ENCODE results near the gene TRIM41.
"Not testable (repeated sequence)": the region's sequence is repeated elsewhere in the genome, so short reads cannot be mapped to it uniquely, and the experiment has no call there.

The TRIM41 gene

DNA sequence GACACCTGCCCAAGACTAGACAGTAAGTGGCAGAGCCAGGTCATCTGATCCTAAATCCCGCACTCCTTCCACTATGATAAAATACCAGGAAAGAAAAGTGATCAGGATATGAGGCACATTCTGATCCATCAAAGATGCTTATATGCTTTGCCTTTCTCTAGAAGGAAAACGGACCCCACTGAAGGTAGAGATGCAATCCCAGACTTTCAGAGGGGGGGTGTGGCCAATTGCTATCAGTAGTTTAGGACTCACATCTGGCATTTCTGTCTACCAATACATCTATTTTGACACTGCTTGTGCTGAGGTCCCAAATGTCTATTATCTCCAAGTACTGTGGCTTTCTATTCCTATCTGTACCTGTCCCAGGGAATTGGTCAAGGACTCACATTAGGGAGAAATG lies 36.2 kb downstream of the TRIM41 start:
- DNase-seq, result no peak

DNA sequence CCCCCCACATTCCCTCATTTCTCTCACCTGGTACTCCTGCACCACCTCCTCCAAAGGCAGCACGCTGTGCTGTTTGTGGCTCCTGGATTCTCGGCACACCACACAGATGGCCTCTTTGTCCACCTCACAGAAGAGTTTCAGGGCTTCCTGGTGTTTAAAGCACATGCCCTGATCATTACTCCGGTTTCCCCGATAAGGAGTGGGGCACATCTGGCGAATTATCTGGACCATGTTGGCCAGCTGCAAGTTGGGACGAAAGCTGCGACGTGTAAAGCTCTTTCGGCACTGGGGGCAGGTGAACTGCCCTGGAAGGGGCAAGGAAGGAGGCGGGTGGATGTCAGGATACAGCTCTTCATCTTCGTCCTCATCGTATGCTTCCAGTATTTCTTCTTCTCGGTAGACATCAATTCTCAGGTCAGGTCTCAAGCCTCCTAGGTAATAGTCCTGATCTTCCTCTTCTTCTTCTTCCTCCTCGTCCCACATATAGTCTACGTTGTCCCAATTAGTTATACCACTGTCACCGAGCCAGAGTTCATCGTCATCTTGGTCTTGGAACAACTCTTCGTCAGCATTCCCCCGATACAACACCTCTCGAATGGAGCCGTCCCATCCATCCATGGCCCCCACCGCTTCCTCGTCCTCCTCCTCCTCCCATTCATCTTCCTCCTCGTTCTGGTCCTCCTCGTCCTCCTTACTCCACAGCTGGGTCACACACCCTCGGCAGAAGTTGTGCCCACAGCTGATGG lies 37.1 kb downstream of the TRIM41 start:
- DNase-seq, result no peak

GRCh38 chr5:181260720-181261319 lies 37.7 kb downstream of the TRIM41 start, which contains the start of gene TRIM52:
Gene TRIM52 (minus strand): TSS chr5:181261143. CDS start chr5:181260813, 330 bp downstream.
- DNase-seq, result peak; percentile 95

DNA sequence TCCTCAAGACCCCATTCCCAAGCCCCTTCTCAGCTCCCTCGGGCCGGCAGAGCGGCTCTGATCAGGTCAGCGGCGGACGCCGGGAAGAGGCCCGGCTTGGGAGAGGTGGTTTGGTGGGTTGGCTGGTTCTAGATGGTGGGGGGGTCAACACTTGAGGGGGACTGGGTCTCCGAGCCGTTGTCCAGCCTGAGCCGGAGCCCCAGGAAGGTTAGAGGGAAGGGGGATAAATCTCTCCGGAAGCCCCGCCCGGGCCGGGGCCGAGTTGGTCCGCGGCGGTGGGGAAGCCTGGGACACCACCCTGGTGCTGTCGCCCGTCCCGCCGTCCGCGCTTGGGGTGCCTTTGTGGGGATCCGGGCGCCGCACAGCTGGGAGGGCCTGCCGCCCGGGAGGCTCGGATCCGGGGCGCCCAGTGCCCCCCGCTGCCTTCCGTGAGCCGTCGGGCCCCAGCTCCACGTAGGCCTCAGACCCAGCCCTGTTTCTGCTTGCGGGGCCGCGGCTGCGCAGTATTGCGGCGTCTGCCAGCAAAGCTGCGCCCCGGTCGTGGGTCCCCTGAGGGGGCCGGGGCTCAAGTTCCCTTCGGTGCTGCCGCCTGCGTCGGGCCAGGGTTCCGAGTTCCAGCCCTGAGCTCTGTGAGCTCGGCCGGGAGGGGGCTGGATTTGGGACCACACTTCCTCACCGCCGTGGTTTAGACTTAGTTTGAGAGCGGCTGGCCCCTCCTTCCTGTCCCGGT lies 38.4 kb downstream of the TRIM41 start:
- DNase-seq, result peak; percentile 79

GRCh38 chr5:181263633-181264032 lies 40.6 kb downstream of the TRIM41 start:
- DNase-seq, result no peak

DNA sequence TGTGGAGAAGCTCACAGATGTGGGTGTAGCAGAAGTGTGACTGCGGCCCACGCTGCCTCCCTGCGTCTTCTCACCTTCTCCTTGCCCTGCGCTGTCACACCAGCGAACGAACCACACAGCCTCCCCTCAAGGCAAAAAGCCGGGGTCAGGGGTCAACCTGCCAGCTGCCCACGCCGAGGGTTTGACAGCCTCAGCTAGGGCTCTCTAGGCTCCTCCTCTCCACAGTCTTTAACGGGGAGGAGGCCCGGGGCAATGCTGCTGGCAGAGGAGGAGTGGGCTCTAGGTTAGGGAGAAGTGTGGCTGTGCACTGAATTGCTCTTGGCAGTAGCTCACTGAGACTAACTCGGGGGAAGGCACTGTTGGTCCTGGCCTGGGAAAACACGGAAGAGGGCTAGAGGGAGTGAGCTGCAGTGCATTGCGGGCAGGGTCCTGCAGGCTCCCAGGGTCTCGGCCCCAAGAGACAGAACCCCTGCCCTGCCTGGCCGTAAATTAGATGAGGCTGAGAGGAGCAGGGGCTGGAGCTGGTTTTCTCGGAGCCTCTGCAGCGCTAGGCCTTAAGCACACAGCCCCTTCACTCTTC lies 42.1 kb downstream of the TRIM41 start:
- no peak for DNase-seq

- not testable (repeated sequence) for DNase-seq
Measured at GRCh38 chr5:181267291-181267904, 44.3 kb downstream of the TRIM41 start.

GRCh38 chr5:181267907-181268306 lies 44.8 kb downstream of the TRIM41 start:
- DNase-seq, result not testable (repeated sequence)

- no peak for DNase-seq
Measured at GRCh38 chr5:181271081-181271480, 48.0 kb downstream of the TRIM41 start.

- DNase-seq, result peak; percentile 28
Measured at GRCh38 chr5:181273433-181273744, 50.3 kb downstream of the TRIM41 start.

GRCh38 chr5:181280251-181280762 lies 57.2 kb downstream of the TRIM41 start:
- no peak for DNase-seq

DNA sequence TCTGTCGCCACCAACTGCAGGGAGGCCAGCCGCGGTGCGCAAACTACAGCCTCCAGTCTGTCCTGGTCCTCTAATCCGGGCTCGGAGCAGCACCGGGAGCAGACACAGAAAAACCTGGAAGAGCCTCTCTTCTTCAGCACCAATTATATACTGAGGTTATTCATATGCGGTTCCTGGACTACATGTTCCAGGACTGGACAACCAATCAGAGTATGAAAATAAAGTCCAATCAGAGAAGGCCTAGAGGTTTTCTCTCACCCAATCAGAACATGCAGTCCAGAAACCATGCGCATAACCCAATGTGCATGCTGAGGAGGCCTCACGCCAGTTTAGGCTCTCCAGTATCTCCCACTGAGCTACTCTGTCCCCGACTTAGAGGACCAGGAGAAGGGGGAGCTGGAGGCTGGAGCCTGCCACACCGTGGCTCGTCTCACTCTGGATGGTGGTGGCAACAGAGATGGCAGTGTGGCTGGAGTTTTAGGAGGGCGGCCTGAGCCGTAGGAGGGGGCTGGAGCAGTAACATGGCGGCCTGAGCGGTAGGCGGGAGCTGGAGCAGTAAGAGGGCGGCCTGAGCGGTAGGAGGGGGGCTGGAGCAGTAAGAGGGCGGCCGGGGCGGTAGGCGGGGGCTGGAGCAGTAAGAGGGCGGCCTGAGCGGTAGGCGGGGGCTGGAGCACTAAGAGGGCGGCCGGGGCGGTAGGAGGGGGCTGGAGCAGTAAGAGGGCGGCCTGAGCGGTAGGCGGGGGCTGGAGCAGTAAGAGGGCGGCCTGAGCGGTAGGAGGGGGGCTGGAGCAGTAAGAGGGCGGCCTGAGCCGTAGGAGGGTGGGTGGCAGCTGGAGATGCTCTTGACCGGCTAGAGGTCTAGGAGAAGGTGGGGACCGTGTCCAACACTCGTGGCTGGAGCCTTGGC lies 58.2 kb downstream of the TRIM41 start:
- DNase-seq, result no peak

DNA sequence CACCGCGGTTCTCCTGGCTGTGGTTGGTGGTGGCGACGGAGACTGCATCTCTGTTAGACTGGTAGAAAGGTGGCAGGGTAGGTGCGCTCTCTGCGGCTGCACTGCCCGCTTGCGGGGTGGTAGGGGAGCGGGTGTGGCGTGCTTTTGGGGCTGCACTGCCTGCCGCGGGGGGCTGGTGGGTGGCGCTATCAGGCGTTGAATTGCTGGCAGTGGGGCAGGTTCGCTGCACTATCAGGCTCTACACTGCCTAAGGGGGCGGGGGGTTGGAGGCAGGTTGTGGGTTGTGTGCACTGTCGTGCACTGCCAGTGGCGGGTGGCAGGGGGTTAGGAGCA lies 58.9 kb downstream of the TRIM41 start:
- no peak for DNase-seq

- not testable (repeated sequence) for DNase-seq
Measured at GRCh38 chr5:181282415-181282814, 59.3 kb downstream of the TRIM41 start.

DNA sequence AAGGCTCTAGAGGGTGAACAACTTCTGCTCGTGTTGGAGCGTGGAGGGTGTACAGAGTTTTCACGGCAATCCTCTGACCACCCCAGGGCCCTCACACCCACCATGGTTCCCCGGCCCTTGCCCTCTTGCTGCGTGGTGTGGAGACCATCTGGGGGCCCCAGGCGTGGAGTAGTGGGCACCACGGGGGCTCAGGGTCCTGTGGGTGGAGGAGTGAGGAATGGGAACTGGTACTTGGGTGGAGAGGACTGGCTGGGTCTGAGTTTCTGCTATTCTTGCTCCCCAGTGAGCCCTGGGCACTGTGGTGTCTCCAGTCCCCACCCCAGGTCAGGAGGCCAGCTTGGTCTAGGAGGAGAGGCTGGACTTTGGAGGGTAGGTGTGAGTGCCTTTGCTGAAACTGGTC lies 59.8 kb downstream of the TRIM41 start:
- no peak for DNase-seq

GRCh38 chr5:181283347-181283746 lies 60.3 kb downstream of the TRIM41 start:
- DNase-seq, result no peak

GRCh38 chr5:181283841-181284755 lies 61.0 kb downstream of the TRIM41 start:
- DNase-seq, result not testable (repeated sequence)
